Measurements from ENCODE around the gene CLDND2. TPM values are rescaled to one million over a fixed set of nuclear protein-coding genes. Genes with fewer than 3 reads are reported as not detected.

The CLDND2 gene
- total and polyA plus RNA-seq, 2 of the 8 experiments (the other 6 are each of a cell fraction or from before 2014, with no cell fraction given) = 0.21 to 0.56 TPM

- Histone ChIP-seq H3K23ac (ENCODE audit: insufficient read length) (no peak overlapping the region), H3K4ac (replicated peaks; ENCODE audit: insufficient read length, low read depth, low read length) (no peak overlapping the region), H2BK120ac (replicated peaks; ENCODE audit: low read depth, low read length) (no peak overlapping the region), H3K27ac (ENCODE audit: low read depth, low read length) (no peak overlapping the region), H4K20me1 (replicated peaks in 1 of 2; ENCODE audit: control insufficient read depth in 1 of 2, insufficient read depth in 2 of 2, low read length in 2 of 2) (no peaks in the 10 kb centered on the region), H3K56ac (replicated peaks; ENCODE audit: insufficient read length, low read depth, low read length) (no peak overlapping the region), H4K8ac (ENCODE audit: extremely low read depth, insufficient read depth, low read length) (no peak overlapping the region), H3K4me1 (replicated peaks in 1 of 4; ENCODE audit: control insufficient read depth in 3 of 4, insufficient read depth in 4 of 4, low read length in 3 of 4) (peaks cover 0 to 4% (median under 1%) of the 10 kb centered on the region in 4 experiments; a peak in 4 of 7 replicates), H3K79me2 (ENCODE audit: control insufficient read depth in 1 of 2, insufficient read depth in 2 of 2, low read length in 2 of 2) (no peaks in the 10 kb centered on the region), H4K91ac (replicated peaks; ENCODE audit: insufficient read length, low read length) (no peak overlapping the region), H3K4me3 (ENCODE audit: extremely low read depth in 1 of 4, insufficient read depth in 2 of 4, low read depth in 3 of 4, low read length in 4 of 4) (no peak overlapping the region), H2BK15ac (ENCODE audit: low read length) (no peak overlapping the region), H3K9me3 (ENCODE audit: insufficient read depth in 2 of 2, low read depth in 1 of 2, low read length in 1 of 2) (no peaks in the 10 kb centered on the region), H3K9ac (replicated peaks in 1 of 4; ENCODE audit: extremely low read depth in 1 of 4, low read depth in 3 of 4, low read length in 3 of 4) (no peak overlapping the region), H3K36me3 (ENCODE audit: control insufficient read depth in 2 of 4, insufficient read depth in 4 of 4, low read length in 3 of 4) (no peaks in the 10 kb centered on the region), H2BK20ac (ENCODE audit: low read length) (no peak overlapping the region), H3K4me2 (ENCODE audit: insufficient read depth in 1 of 2, low read depth in 2 of 2, low read length in 2 of 2) (no peak overlapping the region), H3K18ac (ENCODE audit: extremely low read depth, low read length) (no peak overlapping the region), H2AFZ (ENCODE audit: low read length) (no peak overlapping the region), H2BK12ac (ENCODE audit: low read depth, low read length) (no peak overlapping the region), H3K27me3 (replicated peaks in 1 of 4; ENCODE audit: control insufficient read depth in 3 of 4, extremely low read depth in 1 of 4, insufficient read depth in 3 of 4, low read length in 3 of 4) (no peaks in the 10 kb centered on the region), H3K14ac (ENCODE audit: insufficient read length) (no peak overlapping the region), H4K5ac (ENCODE audit: insufficient read length, low read depth, low read length) (no peak overlapping the region), H2BK5ac (ENCODE audit: low read depth, low read length) (no peak overlapping the region), H3K23me2 (ENCODE audit: low read depth, low read length) (peaks cover 4% of the 10 kb centered on the region; the same call in 1 of the 2 replicates), H2AK5ac (ENCODE audit: low read depth, low read length) (no peak overlapping the region; the same call in 1 of the 2 replicates), H3K79me1 (ENCODE audit: low read depth, low read length) (no peaks in the 10 kb centered on the region)
- POLR2A ChIA-PET (ENCODE audit: partially characterized antibody) = interaction anchor here (1.0 to 1.2 kb wide), 2 partner anchors 9 to 24 kb away, joined by 3 to 4 read pairs; no protein-coding TSS in a partner anchor
- WGBS, 2 experiments (ENCODE audit: extremely low coverage in 1 of 2, insufficient coverage in 1 of 2, insufficient read length in 1 of 2, insufficient replicate concordance in 2 of 2, low coverage in 1 of 2, low lambda C conversion rate in 2 of 2, missing lambda C conversion rate in 1 of 2) = 94% methylated on average over 12 of the region's 14 CpGs; no CpG with 5 or more reads in 1 of the 2 experiments
- CTCF ChIA-PET (ENCODE audit: partially characterized antibody) = interaction anchor here (0.8 to 1.9 kb wide), 4 partner anchors 19 to 93 kb away, joined by 3 to 7 read pairs (median 4); no protein-coding TSS in a partner anchor
- no peak for FAIRE-seq
- no peak for TF ChIP-seq GABPA (IDR thresholded peaks at IDR 0.05; ENCODE audit: borderline replicate concordance, insufficient read depth, low read length)
- TF ChIP-seq, protein P1, sequence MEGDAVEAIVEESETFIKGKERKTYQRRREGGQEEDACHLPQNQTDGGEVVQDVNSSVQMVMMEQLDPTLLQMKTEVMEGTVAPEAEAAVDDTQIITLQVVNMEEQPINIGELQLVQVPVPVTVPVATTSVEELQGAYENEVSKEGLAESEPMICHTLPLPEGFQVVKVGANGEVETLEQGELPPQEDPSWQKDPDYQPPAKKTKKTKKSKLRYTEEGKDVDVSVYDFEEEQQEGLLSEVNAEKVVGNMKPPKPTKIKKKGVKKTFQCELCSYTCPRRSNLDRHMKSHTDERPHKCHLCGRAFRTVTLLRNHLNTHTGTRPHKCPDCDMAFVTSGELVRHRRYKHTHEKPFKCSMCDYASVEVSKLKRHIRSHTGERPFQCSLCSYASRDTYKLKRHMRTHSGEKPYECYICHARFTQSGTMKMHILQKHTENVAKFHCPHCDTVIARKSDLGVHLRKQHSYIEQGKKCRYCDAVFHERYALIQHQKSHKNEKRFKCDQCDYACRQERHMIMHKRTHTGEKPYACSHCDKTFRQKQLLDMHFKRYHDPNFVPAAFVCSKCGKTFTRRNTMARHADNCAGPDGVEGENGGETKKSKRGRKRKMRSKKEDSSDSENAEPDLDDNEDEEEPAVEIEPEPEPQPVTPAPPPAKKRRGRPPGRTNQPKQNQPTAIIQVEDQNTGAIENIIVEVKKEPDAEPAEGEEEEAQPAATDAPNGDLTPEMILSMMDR (IDR thresholded peaks at IDR 0.05; ENCODE audit: control extremely low read depth in 1 of 3, insufficient read depth in 1 of 3, low read depth in 1 of 3, low read length in 3 of 3) = no peak
- no peak for TF ChIP-seq CTBP2 (IDR thresholded peaks at IDR 0.05; ENCODE audit: borderline replicate concordance, insufficient read depth, insufficient read length, low read length)
- TF ChIP-seq CBX8 (IDR thresholded peaks at IDR 0.05; ENCODE audit: borderline replicate concordance, low read depth, low read length) = no peak
- no peak for DNase-seq (ENCODE audit: low read depth in 1 of 2, low spot score in 2 of 2)
Observed at GRCh38 chr19:51389143-51389542, 20.3 kb upstream of the CLDND2 start.

All from H1 (cell line).